K562 (cell line): ENCODE results near the gene CHD6. TPM values are rescaled to one million over a fixed set of nuclear protein-coding genes. Genes with fewer than 3 reads are reported as not detected.

Experiments used
- ATAC-seq: fragments of 200-7000 bp; cut with Tn5 transposase; 3 replicates; pipeline ENCODE4 v1.9.1; 2020; ENCODE audit warnings: moderate library complexity
- BruUV-seq: library from RNA; stranded (reverse); fragments of 400-500 nt; replicated peaks from 2 replicates; lab custom pipeline; 2021; lab: Mats Ljungman, UMichigan
- CTCF ChIA-PET: fragments of 300-600 bp; formaldehyde crosslinking; extraction: SDS; loops from one replicate; lab custom pipeline; 2021; ENCODE audit warnings: low intra/inter-chr PET ratio; lab: Yijun Ruan, JAX
- POLR2A ChIA-PET: fragments of 300-600, 350-650 bp; sonication (Branson Sonifier 250); formaldehyde crosslinking; extraction: SDS; loops from one replicate; lab custom pipeline; 2021; ENCODE audit warnings: antibody characterized with exemption, inconsistent platforms; lab: Yijun Ruan, JAX
- DNase-seq, 4 experiments: peaks; one replicate each; pipeline versions ENCODE4 v3.0.0 to v3.0.0-alpha.2; 2011 to 2018; ENCODE audit warnings: low spot score in 3 of 4, mixed read lengths in 3 of 4; ENCODE audit errors: extremely low read depth in 1 of 4
- FAIRE-seq: peaks from 2 replicates; lab custom pipeline; 2011; peaks lifted over from hg19 to GRCh38; lab: Jason Lieb, UNC
- H2AFZ ChIP-seq: 2 replicates; pipeline ENCODE4 v1.6.0; 2011; ENCODE audit warnings: low read depth, low read length, control low read depth, inconsistent platforms
- H3K27ac ChIP-seq: fragments of 200-600 bp; 3 replicates; pipeline ENCODE4 v1.8.0; 2011; ENCODE audit warnings: low read depth, mild to moderate bottlenecking, control low read depth, inconsistent platforms, low read length, moderate library complexity, mixed read lengths; ENCODE audit errors: extremely low read depth
- H3K27me3 ChIP-seq, 2 experiments: fragments of 300-600 bp in 1 of 2; 2 replicates in 1 of 2; 3 replicates in 1 of 2; pipeline versions ENCODE4 v1.6.0 to v1.8.0; 2011; ENCODE audit warnings: inconsistent platforms in 2 of 2, low read length in 2 of 2, mild to moderate bottlenecking in 1 of 2, mixed read lengths in 1 of 2, moderate library complexity in 1 of 2; ENCODE audit not compliant: control insufficient read depth in 2 of 2, insufficient read depth in 2 of 2
- H3K36me3 ChIP-seq: fragments of 300-600 bp; 3 replicates; pipeline ENCODE4 v1.8.0; 2011; ENCODE audit warnings: mild to moderate bottlenecking, low read length, inconsistent platforms; ENCODE audit not compliant: control insufficient read depth, insufficient read depth
- H3K4me1 ChIP-seq, 2 experiments: fragments of 200-600 bp in 1 of 2; replicated peaks in 1 of 2; 2 replicates in 1 of 2; 3 replicates in 1 of 2; pipeline versions ENCODE4 v1.5.1 to v1.8.0; 2011; ENCODE audit warnings: inconsistent platforms in 2 of 2, low read length in 2 of 2, mild to moderate bottlenecking in 1 of 2, mixed read lengths in 1 of 2, moderate library complexity in 1 of 2; ENCODE audit not compliant: control insufficient read depth in 2 of 2, insufficient read depth in 2 of 2
- H3K4me2 ChIP-seq: 2 replicates; pipeline ENCODE4 v1.6.1; 2011; ENCODE audit warnings: low read length, control low read depth, inconsistent platforms, mixed read lengths; ENCODE audit not compliant: insufficient read depth
- H3K4me3 ChIP-seq: fragments of 200-600 bp; sonication (generic), shearing (Covaris generic); 2 replicates; pipeline ENCODE4 v1.5.1; 2016; ENCODE audit warnings: control low read depth, inconsistent platforms
- H3K79me2 ChIP-seq: fragments of 200-600 bp; 3 replicates; pipeline ENCODE4 v1.8.0; 2011; ENCODE audit warnings: low read length, inconsistent platforms; ENCODE audit not compliant: control insufficient read depth, insufficient read depth
- H3K9ac ChIP-seq, 2 experiments: 2 replicates each; pipeline versions ENCODE4 v1.6.0 to v1.6.1; 2011; ENCODE audit warnings: low read depth in 2 of 2, low read length in 2 of 2, control low read depth in 1 of 2, inconsistent platforms in 1 of 2, mild to moderate bottlenecking in 1 of 2, mixed read lengths in 1 of 2; ENCODE audit not compliant: insufficient read depth in 1 of 2
- H3K9me1 ChIP-seq: one replicate; pipeline ENCODE4 v1.6.0; 2011; ENCODE audit warnings: inconsistent platforms, mild to moderate bottlenecking, low read length, moderate library complexity; ENCODE audit not compliant: control insufficient read depth, insufficient read depth
- H3K9me3 ChIP-seq: replicated peaks from 2 replicates; pipeline ENCODE4 v1.5.1; 2011; ENCODE audit warnings: low read depth, low read length, inconsistent platforms; ENCODE audit not compliant: control insufficient read depth, insufficient read depth
- H4K20me1 ChIP-seq: replicated peaks from 2 replicates; pipeline ENCODE4 v1.6.1; 2011; ENCODE audit warnings: low read length, inconsistent platforms, mixed read lengths; ENCODE audit not compliant: control insufficient read depth, insufficient read depth
- CEBPB ChIP-seq: fragments of 450-650 bp; IDR thresholded peaks from 2 replicates; pipeline ENCODE4 v1.6.1; 2016; ENCODE audit warnings: missing genetic modification characterization, missing compliant biosample characterization
- CEBPG ChIP-seq, 3 experiments: fragments of 200-800 bp in 1 of 3; sonication (Bioruptor generic) in 1 of 3; sonication (generic) in 1 of 3; formaldehyde crosslinking in 1 of 3; IDR thresholded peaks in 2 of 3; conservative IDR thresholded peaks in 1 of 3; 2 replicates each; pipeline versions ENCODE4 v1.6.1 to v1.8.0; 2016 to 2022; ENCODE audit warnings: missing compliant biosample characterization in 2 of 3, missing genetic modification characterization in 2 of 3, mild to moderate bottlenecking in 1 of 3, missing genetic modification reagents in 1 of 3
- ILK ChIP-seq: fragments of 450-650 bp; IDR thresholded peaks from 2 replicates; pipeline ENCODE4 v1.6.1; 2016; ENCODE audit warnings: missing genetic modification characterization, low read depth, mild to moderate bottlenecking, missing compliant biosample characterization, moderate library complexity, borderline replicate concordance
- PCBP1 ChIP-seq: fragments of 200-400 bp; formaldehyde crosslinking; IDR thresholded peaks from 2 replicates; pipeline ENCODE4 v1.6.1; 2018; ENCODE audit warnings: mild to moderate bottlenecking, low read depth, low read length; ENCODE audit not compliant: poor library complexity, severe bottlenecking
- RBM25 ChIP-seq: fragments of 200-400 bp; formaldehyde crosslinking; IDR thresholded peaks from 2 replicates; pipeline ENCODE4 v1.6.1; 2018; ENCODE audit warnings: low read length, low read depth, moderate library complexity; ENCODE audit not compliant: severe bottlenecking
- TEAD1 ChIP-seq, 2 experiments: fragments of 450-650 bp in 1 of 2; sonication (generic) in 1 of 2; formaldehyde crosslinking; IDR thresholded peaks; 2 replicates each; pipeline versions ENCODE4 v1.4.0 to v1.8.0; 2020 to 2022; ENCODE audit warnings: mild to moderate bottlenecking in 2 of 2, missing genetic modification reagents in 1 of 2
- TRIM24 ChIP-seq, 2 experiments: fragments of 450-650 bp; IDR thresholded peaks; 2 replicates each; pipeline ENCODE4 v1.6.1; 2016
- WGBS: fragments of 100-300 bp; shearing (Covaris generic); methylation state at CpG from one replicate; pipeline ENCODE4 v1.1.6; 2016; ENCODE audit warnings: low coverage, mixed read lengths; ENCODE audit not compliant: insufficient coverage; ENCODE audit errors: missing lambda C conversion rate; 5-methylcytosine and 5-hydroxymethylcytosine counted together
- in situ Hi-C: fragments of 300-500 bp; cut with MboI; formaldehyde crosslinking; loops from 4 replicates; pipeline ENCODE4 v1.15.0; 2018; ENCODE audit warnings: inconsistent platforms, mixed read lengths
- intact Hi-C: fragments of 100-400 bp; cut with micrococcal nuclease; formaldehyde crosslinking; loops from 2 replicates; pipeline ENCODE4 v1.14.2; 2022
- polyA plus RNA-seq, 8 experiments: library from polyadenylated mRNA; depleted of rRNA in 4 of 8; stranded (reverse) in 5 of 8; unstranded in 3 of 8; fragments of >200 nt; fragmentation: Nextera tagmentation in 2 of 8; fragmentation: Illumina TruSeq in 1 of 8; extraction: Ambion mirVana in 2 of 8; extraction: Trizol in 1 of 8; gene quantifications; 2 replicates each; pipeline versions ENCODE4 v1.2.1 to v1.2.3, GENCODE V29; 2011 to 2014; ENCODE audit warnings: inconsistent platforms in 1 of 8, missing spikeins in 1 of 8
- total RNA-seq, 7 experiments: library from RNA; depleted of rRNA in 6 of 7; stranded (reverse); fragments of >200 nt in 6 of 7; fragmentation: Illumina TruSeq in 2 of 7; extraction: Trizol in 2 of 7; gene quantifications; 2 replicates each; pipeline versions ENCODE4 v1.2.1 to v1.2.3, GENCODE V29; 2011 to 2021; ENCODE audit warnings: low replicate concordance in 1 of 7
- TF ChIP-seq, protein P1 (sequence below), 2 experiments: fragments of 450-650 bp in 1 of 2; sonication (generic) in 1 of 2; formaldehyde crosslinking in 1 of 2; IDR thresholded peaks in 1 of 2; conservative IDR thresholded peaks in 1 of 2; 2 replicates each; pipeline versions ENCODE4 v1.6.1 to v1.8.1; 2016 to 2023; ENCODE audit warnings: mild to moderate bottlenecking in 2 of 2, moderate library complexity in 2 of 2, inconsistent platforms in 1 of 2, missing genetic modification reagents in 1 of 2
- TF ChIP-seq, protein P2 (sequence below): fragments of 450-650 bp; IDR thresholded peaks from 2 replicates; pipeline ENCODE4 v1.6.1; 2016; ENCODE audit warnings: missing biosample characterization, missing genetic modification characterization

The CHD6 gene
- total and polyA plus RNA-seq, 9 of the 15 experiments (the other 6 are each of a cell fraction or from before 2014, with no cell fraction given), result 3.9 to 24.2 (median 12.8) TPM

DNA sequence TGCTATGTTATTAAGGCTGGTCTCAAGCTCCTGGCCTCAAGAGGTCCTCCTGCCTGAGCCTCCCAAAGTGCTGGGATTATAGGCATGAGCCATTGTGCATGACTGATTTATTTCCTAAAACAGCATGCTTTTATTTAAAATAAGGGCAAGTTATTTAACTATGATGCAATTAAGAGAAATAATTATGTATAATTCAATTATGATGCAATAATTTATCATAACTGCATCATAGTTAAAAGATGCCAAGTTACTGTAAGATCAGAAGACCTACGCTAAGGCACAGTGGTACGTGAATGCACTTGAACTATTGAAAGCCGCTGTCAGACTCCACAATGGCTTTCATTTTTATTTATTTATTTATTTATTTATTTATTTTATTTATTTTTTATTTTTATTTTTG lies 227.3 kb downstream of the CHD6 start:
- H3K4me1 ChIP-seq, result peaks cover 2 to 3% of the 10 kb centered on the region in 2 experiments; a peak in 2 of 5 replicates
- H3K4me2 ChIP-seq, result no peak overlapping the region
- no peaks in the 10 kb centered on the region for H3K9me3 ChIP-seq
- BruUV-seq, result no TSS peak
- ATAC-seq (no peak), DNase-seq (no peak), FAIRE-seq (no peak)
- H3K4me3 ChIP-seq, result no peak overlapping the region
- intact Hi-C loops, result no loop called here
- in situ Hi-C loops, result no loop called here
- no peak overlapping the region for H3K9ac ChIP-seq
- no peaks in the 10 kb centered on the region for H3K36me3 ChIP-seq
- ChIA-PET POLR2A (no interaction called here), CTCF (no interaction called here)
- H4K20me1 ChIP-seq, result no peaks in the 10 kb centered on the region
- H3K27me3 ChIP-seq, result peaks cover 0 to 10% of the 10 kb centered on the region in 2 experiments; a peak in 2 of 5 replicates
- H3K79me2 ChIP-seq, result no peaks in the 10 kb centered on the region
- no peak overlapping the region for H2AFZ ChIP-seq
- TF ChIP-seq PCBP1 (no peak), RBM25 (no peak), ILK (no peak), TRIM24 (IDR thresholded peaks at IDR 0.05) (peak; percentile 71 to 72; a peak in 3 of 4 replicates), CEBPG (CRISPR knock-in tag; IDR thresholded peaks at IDR 0.05) (no peak), CEBPG (tag; conservative IDR thresholded peaks at IDR 0.05 in 1 of 2, IDR thresholded peaks at IDR 0.05 in 1 of 2) (peak; percentile 76 to 95), TEAD1 (CRISPR knock-in tag; IDR thresholded peaks at IDR 0.05) (no peak), CEBPB (tag) (peak; percentile 70)
- TF ChIP-seq, protein P1, sequence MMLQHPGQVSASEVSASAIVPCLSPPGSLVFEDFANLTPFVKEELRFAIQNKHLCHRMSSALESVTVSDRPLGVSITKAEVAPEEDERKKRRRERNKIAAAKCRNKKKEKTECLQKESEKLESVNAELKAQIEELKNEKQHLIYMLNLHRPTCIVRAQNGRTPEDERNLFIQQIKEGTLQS (IDR thresholded peaks at IDR 0.05), result peak; percentile 72
- TF ChIP-seq, protein P1 (CRISPR knock-in tag; conservative IDR thresholded peaks at IDR 0.05), result no peak
- TF ChIP-seq, protein P2, sequence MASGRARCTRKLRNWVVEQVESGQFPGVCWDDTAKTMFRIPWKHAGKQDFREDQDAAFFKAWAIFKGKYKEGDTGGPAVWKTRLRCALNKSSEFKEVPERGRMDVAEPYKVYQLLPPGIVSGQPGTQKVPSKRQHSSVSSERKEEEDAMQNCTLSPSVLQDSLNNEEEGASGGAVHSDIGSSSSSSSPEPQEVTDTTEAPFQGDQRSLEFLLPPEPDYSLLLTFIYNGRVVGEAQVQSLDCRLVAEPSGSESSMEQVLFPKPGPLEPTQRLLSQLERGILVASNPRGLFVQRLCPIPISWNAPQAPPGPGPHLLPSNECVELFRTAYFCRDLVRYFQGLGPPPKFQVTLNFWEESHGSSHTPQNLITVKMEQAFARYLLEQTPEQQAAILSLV (tag), result peak; percentile 50; the same call in 1 of the 2 replicates
- H3K9me1 ChIP-seq, result no peaks in the 10 kb centered on the region
- no peak overlapping the region for H3K27ac ChIP-seq
- WGBS, result 84% methylated on average over 3 of the region's 3 CpGs
